SHP77 treated with DMSO at 0.1 percent for 48 hours (cell line): Measurements from ENCODE around the gene ATG7.

Experiments
- DNase-seq: peaks from one replicate; lab custom pipeline; 2025; lab: John Stamatoyannopoulos, UW

ATG7 gene

GRCh38 chr3:11539218-11539617 is 267.0 kb downstream of the ATG7 start:
- no peak for DNase-seq

DNA sequence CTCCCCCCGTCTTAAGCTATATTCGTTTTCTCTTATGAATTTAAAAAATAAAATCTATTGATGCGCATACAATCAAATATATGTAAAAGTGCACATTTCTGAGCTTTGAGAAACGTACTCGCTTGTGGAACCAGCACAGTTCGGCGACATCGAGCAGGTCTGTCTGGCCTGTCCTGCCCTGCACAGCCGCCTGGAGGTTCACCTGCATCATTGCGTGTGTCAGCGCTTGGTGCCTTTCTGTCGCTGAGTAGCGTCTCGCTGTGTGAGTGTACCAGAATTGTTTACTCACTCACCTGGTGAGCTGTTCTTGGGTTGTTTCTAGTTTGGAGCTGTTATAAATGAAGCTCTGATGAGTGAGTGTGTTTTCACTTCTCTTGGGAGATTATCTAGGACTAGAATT is 267.5 kb downstream of the ATG7 start:
- no peak for DNase-seq

DNA sequence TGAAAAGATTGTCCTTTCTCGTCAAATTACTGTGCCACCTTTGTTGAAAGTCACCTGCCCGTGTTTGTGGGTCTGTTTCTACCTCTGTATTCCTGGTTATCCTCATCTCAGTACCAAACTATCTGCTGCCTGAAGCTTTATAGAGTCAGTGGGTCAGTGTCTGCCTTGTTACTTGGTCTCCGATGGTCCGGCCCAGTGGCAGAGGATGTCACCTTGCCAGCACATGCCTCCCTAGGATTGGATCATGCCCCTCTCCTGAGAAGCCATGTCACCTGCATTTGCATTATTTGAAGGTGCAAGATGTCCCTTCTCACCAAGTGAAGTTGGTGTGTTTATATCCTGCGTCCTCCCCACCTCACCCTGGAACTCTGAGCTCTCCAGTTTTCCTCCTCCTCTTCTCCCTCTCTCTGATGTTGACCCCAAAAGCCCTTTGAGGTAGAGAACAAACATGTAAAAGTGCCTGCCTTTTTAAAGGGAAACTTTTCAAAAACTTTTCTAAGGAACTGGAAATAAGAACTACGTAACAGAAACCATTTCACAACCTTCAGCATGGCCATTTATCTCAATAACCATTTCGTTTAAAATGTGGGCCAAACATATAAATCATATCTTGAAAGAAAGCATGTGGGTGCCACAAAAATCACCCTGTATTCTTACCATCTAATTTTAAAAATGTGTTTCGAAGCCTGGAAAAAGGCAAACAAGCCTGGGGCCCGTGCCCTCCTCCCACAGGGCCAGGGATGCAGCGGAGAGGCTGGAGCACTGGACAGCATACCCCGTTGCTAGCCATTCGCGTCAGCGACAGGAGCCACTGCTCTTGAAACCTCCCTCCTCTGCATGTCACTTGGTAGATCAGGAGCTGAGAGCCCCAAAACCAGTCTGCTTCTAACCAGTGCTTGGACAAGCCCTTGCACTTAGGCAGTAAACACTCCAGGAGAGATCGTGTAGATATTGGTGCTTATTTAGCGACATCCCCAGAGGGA is 269.4 kb downstream of the ATG7 start:
- no peak for DNase-seq

GRCh38 chr3:11542551-11542950 is 270.4 kb downstream of the ATG7 start:
- DNase-seq: no peak

GRCh38 chr3:11543141-11543947 is 271.1 kb downstream of the ATG7 start:
- DNase-seq: no peak

GRCh38 chr3:11543948-11544387 is 271.8 kb downstream of the ATG7 start:
- no peak for DNase-seq

DNA sequence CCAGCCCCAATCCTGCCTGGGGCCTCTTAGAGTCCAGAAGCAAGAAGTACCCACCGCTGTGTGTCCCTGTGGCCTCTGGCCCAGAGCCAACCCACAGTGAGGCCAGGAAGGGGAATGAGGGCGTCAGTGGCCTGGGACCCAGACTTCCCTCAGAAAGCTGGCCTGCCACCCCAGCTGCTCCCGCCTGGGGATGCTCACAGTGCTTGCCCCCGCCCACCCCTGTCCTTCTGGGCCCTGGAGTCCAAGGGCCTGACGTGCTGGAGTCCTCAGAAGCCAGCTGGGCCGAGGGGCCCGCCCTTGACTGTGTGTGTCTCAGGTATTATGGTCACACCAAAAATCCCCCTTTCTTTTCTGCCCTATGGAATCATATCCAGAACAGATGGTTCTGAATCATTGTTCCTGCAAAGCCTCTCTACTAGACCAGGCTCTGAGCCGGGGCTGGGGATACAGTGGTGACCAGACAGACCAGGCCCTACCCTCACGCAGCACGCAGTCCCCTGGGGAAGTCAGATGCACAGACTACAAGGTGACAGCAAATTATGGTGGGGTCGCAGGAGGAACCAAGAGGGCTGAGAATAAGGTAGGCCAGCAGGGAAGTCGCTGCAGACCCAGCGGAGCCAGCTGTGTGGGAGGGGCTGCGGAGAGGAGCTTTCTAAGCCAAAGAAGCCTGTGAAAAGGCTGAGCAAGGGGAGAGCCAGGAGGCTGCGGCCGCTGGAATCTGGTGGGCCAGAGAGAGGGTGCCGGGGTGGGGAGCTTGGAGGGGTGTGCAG is 272.4 kb downstream of the ATG7 start:
- DNase-seq: no peak

- DNase-seq: no peak
Measured at GRCh38 chr3:11545186-11545851, 273.1 kb downstream of the ATG7 start.

- no peak for DNase-seq
Measured at GRCh38 chr3:11546657-11547302, 274.6 kb downstream of the ATG7 start.

DNA sequence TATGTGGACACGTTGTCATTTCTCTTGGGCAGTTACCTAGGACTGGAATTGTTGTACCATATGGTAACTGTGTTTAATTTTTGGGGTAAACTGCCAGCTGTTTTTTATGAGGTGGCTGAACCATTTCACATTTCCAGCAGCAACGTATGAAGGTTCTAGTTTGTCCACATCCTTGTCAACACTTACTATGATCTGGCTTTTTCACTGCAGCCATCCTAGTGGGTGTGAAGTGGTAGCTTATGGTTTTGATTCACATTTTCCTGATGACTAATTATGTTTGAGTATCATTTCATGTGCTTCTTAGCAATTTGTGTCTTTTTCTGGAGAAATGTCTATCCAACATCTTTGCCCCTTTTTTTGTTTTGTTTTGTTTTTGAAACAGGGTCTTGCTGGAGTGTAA is 275.3 kb downstream of the ATG7 start:
- DNase-seq: no peak

GRCh38 chr3:11548721-11549131 is 276.5 kb downstream of the ATG7 start:
- DNase-seq: no peak

DNA sequence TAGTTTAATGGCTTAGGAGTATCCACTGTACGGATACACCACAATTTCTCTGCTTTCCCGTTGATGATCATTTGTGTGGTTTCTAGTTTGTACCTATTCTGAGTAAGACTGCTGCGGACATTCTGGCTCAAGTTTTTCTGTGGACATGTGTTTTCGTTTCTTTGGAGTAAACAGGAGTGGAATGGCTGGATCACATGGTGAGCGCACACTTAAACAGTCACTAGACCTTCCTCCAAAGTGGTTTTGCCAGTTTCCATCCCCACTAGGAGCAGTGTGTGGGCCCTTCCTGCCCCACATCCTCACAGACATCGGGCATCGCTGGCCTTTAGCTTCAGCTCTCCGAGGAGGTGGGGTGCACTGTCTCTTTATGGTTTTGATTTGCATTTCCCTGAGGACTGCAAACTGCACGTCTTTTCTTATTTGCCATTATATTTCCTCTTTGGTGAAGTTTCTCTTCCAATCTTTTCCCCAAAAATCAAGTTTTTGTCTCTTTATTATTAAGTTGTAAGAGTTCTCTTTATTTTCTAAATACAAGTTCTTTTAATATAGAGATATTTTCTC is 277.5 kb downstream of the ATG7 start:
- no peak for DNase-seq

DNA sequence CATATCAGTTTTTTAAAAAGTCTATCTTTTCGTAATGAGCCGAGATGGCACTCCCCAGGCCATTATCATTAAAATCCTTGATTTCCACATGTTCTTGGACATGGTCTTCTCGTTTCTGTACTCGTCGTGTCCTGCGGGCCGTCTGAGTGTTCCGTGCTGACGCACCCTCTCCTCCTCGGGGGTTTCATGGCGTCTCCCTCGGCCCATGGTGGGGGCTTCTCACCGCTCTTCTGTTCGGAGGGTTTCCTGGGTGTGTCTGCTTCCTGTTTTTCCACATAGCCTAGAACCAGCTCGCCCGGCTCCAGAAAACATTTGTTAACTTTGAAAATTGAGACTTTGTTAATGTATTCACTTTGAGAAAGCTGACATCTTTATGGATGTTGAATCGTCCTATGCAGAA is 278.8 kb downstream of the ATG7 start:
- no peak for DNase-seq

DNA sequence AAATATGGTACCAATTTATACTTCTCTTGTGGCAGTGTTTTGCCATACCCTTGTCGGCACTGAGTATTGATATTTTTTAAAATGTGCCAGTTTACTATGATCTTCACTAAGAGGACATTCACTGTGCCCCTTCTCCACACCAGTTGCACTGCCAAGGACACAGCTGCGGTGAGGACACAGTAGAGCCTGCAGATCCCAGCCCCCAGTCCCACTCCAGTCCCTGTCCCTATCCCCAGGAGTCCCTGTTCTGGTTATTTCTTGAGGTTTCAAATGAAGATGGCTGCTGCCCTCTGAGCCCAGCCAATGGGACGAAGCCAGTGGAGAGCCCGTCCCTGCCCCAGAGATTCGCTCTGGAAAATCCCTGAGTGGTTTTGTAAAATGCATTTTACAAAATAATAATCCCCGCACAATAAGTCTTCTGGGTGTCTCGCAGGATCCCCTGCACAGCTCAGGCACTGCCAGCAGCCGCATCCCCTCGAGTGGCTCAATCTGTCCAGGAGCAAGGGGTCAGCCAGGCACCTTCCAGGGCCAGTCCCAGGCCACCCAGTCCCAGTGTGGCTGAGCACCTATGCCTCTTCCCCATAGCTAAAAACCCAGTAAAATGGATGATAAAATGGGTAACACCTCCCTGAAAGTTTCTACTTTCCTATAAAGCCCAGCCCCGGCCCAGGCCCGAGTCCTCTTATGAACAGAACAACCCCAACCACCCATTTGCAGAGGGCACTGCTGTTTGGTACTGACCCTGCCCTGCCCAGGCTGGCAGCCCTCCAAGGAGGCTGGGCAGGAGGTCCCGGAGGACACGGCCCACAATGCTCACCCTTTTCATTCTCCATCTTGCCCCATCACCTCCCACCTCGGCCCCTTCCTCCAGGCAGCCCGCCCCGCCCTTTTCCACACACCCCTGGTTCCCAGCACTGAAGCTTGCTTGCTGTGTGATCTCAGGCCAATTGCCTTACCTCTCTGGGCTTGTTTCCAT is 280.4 kb downstream of the ATG7 start:
- DNase-seq: no peak

DNA sequence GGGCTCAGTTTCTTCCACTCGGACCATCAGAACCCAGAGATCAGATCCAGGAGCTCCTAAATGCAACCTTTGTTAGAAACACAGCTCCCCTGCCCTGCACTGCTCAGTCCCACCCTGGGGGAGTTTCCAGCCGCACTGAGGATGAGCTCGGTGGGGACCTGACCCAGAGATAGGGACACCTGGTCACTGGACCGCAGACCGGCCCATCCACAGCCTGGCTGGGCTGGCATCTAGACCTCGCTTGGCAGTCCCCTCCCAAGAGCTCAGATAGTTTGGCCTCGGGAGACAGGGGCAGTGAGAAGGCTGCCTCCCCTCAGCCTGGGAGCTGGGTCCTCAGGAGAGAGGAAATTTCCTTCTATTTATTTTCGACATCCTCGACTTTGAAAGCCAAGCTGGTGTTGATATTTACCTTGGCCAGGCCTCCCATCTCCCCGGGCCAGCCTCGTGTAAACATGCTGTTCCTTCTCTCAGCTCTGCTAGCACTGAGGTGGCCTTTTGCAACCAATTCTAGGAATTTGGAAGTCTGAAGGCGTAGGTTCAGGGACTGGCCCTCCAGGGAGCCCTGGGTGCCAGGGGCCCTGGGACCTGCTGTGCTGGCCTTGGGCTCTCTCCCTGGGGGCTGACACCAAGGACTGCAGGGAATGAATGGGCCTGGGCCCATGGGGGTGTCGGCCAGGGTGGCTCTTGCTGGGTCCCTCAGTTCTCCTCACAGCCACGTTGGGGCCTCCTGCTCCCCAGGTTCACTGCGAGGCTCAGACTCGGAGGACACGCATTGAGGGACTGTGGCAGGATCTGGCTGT is 281.4 kb downstream of the ATG7 start:
- no peak for DNase-seq

GRCh38 chr3:11554236-11554610 is 282.0 kb downstream of the ATG7 start:
- DNase-seq: no peak

GRCh38 chr3:11554666-11555065 is 282.5 kb downstream of the ATG7 start:
- no peak for DNase-seq

DNA sequence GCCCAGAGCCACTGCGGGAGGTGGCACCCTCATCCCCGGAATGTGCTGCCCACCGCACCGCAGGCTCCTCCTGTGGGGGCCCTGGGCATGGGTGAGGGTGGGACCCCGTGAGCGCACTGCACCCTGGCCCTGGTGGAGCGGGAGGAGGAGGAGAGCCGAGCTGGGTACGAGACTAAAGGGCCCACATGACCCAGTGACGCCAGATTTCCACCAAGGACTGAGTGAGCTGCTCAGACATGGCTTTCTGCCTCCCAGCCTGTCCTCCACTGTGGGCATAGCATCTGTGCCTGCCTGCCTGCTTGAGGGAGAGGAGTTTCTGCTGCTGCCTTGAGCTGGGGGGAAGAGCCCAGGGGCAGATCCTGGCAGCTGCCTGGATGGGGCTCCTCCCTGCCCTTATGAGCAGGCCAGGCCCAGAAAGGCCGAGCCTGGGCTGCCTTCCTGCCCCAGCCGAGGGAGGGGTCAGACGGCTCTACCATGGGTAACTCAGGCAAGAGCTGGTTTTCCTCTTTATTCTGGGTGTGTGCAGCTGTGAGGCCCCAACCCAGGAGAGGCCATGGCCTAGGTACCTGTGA is 283.1 kb downstream of the ATG7 start:
- DNase-seq: no peak
